ENCODE results near the gene ZC3H10. TPM values are rescaled to one million over a fixed set of nuclear protein-coding genes. Genes with fewer than 3 reads are reported as not detected.
A peak's percentile ranks its signal among the peaks of the same experiment; 100 is the strongest.

The ZC3H10 gene
- total RNA-seq, 6 experiments from 2014 or later, result 1.7 to 5.4 (median 3.2) TPM

DNA sequence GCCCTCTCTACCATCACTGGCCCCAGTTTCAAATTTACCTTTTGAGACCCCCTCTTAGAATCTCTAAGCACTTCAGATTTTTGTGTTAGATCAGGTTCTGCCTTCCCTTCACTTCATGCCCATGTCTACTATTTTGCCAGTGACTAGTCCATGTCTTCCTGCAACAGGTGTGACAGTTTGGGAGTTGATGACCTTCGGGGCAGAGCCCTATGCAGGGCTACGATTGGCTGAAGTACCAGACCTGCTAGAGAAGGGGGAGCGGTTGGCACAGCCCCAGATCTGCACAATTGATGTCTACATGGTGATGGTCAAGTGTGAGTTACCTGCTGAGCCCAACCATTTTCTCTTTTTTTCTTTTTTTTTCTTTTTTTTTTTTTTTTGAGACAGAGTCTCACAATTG, 19.5 kb upstream of the ZC3H10 start:
- intact Hi-C loops (cut with DNase I), result no loop called here
- WGBS (ENCODE audit: insufficient coverage, low coverage, low lambda C conversion rate, missing lambda C conversion rate), result 66% methylated on average over 3 of the region's 3 CpGs
- Histone ChIP-seq H3K27ac (no peak overlapping the region), H3K9me3 (no peaks in the 10 kb centered on the region), H3K4me1 (peaks cover 0 to 7% (median 0%) of the 10 kb centered on the region in 4 donors), H3K27me3 (no peaks in the 10 kb centered on the region), H3K36me3 (peaks cover 0 to 93% (median 45%) of the 10 kb centered on the region in 4 donors), H3K4me3 (no peak overlapping the region)
- DNase-seq, result no peak
- ATAC-seq, result peak in 1 of 4 donors; percentile 23
- no peak for TF ChIP-seq POLR2A (IDR thresholded peaks at IDR 0.05)
- TF ChIP-seq, protein P1, sequence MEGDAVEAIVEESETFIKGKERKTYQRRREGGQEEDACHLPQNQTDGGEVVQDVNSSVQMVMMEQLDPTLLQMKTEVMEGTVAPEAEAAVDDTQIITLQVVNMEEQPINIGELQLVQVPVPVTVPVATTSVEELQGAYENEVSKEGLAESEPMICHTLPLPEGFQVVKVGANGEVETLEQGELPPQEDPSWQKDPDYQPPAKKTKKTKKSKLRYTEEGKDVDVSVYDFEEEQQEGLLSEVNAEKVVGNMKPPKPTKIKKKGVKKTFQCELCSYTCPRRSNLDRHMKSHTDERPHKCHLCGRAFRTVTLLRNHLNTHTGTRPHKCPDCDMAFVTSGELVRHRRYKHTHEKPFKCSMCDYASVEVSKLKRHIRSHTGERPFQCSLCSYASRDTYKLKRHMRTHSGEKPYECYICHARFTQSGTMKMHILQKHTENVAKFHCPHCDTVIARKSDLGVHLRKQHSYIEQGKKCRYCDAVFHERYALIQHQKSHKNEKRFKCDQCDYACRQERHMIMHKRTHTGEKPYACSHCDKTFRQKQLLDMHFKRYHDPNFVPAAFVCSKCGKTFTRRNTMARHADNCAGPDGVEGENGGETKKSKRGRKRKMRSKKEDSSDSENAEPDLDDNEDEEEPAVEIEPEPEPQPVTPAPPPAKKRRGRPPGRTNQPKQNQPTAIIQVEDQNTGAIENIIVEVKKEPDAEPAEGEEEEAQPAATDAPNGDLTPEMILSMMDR (IDR thresholded peaks at IDR 0.05), result no peak

DNA sequence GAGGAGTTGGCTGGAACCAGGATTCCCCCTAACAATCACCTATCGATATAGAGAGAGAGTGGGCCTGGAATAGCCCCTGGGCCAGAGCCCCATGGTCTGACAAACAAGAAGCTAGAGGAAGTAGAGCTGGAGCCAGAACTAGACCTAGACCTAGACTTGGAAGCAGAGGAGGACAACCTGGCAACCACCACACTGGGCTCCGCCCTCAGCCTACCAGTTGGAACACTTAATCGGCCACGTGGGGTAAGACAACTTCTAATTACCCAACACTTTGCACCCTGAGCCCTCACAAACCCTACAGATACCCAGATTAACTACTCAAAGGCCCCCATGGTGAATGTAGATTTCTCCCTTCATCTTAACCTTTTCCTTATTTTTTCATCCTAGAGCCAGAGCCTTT, 18.3 kb upstream of the ZC3H10 start:
- no peak overlapping the region for H3K4me3 ChIP-seq
- 62% methylated on average over 2 of the region's 4 CpGs for WGBS (ENCODE audit: insufficient coverage, low coverage, low lambda C conversion rate, missing lambda C conversion rate)
- H3K27me3 ChIP-seq, result no peaks in the 10 kb centered on the region
- peaks cover 0 to 7% (median 0%) of the 10 kb centered on the region in 4 donors for H3K4me1 ChIP-seq
- intact Hi-C loops (cut with DNase I), result loop anchor here (5.0 to 10.0 kb wide), 2 partner anchors 52 to 55 kb away; partner anchors contain the start of gene RPS26 (in 1 of the 2)
- ATAC-seq, result no peak
- no peak for DNase-seq
- no peak overlapping the region for H3K27ac ChIP-seq
- H3K36me3 ChIP-seq, result peaks cover 0 to 81% (median 39%) of the 10 kb centered on the region in 4 donors
- TF ChIP-seq, protein P1 (IDR thresholded peaks at IDR 0.05), result no peak
- no peak for TF ChIP-seq POLR2A (IDR thresholded peaks at IDR 0.05)
- no peaks in the 10 kb centered on the region for H3K9me3 ChIP-seq

DNA sequence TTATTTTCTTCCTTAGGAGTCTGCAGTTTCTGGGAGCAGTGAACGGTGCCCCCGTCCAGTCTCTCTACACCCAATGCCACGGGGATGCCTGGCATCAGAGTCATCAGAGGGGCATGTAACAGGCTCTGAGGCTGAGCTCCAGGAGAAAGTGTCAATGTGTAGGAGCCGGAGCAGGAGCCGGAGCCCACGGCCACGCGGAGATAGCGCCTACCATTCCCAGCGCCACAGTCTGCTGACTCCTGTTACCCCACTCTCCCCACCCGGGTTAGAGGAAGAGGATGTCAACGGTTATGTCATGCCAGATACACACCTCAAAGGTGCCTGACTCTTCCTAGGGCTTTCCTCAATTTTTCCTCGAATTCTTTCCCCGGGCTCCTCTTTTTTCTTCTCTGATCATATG, 17.0 kb upstream of the ZC3H10 start:
- 88% methylated on average over 12 of the region's 14 CpGs for WGBS (ENCODE audit: insufficient coverage, low coverage, low lambda C conversion rate, missing lambda C conversion rate)
- intact Hi-C loops (cut with DNase I), result loop anchor here (5.0 to 10.0 kb wide), 2 partner anchors 54 to 56 kb away; partner anchors contain the start of gene RPS26 (in 1 of the 2)
- peaks cover 0 to 17% (median 3%) of the 10 kb centered on the region in 4 donors for H3K4me1 ChIP-seq
- H3K27ac ChIP-seq, result no peak overlapping the region
- H3K36me3 ChIP-seq, result peaks cover 0 to 68% (median 31%) of the 10 kb centered on the region in 4 donors
- H3K4me3 ChIP-seq, result no peak overlapping the region
- no peaks in the 10 kb centered on the region for H3K9me3 ChIP-seq
- DNase-seq (no peak), ATAC-seq (no peak)
- no peaks in the 10 kb centered on the region for H3K27me3 ChIP-seq
- TF ChIP-seq POLR2A (IDR thresholded peaks at IDR 0.05), result no peak
- TF ChIP-seq, protein P1 (IDR thresholded peaks at IDR 0.05), result no peak

DNA sequence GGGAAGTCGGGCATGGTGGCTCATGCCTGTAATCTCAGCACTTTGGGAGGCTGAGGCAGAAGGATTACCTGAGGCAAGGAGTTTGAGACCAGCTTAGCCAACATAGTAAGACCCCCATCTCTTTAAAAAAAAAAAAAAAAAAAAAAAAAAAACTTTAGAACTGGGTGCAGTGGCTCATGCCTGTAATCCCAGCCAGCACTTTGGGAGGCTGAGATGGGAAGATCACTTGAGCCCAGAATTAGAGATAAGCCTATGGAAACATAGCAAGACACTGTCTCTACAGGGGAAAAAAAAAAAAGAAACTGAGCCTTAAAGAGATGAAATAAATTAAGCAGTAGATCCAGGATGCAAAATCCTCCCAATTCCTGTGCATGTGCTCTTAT, 15.4 kb upstream of the ZC3H10 start:
- ATAC-seq, result no peak
- WGBS (ENCODE audit: insufficient coverage, low coverage, low lambda C conversion rate, missing lambda C conversion rate), result 57% methylated on average over 1 of the region's 1 CpG
- intact Hi-C loops (cut with DNase I), result loop anchor here (5.0 to 10.0 kb wide), 2 partner anchors 55 to 58 kb away; partner anchors contain the start of gene RPS26 (in 1 of the 2)
- Histone ChIP-seq H3K27ac (no peak overlapping the region), H3K4me1 (peaks cover 0 to 19% (median 4%) of the 10 kb centered on the region in 4 donors), H3K27me3 (no peaks in the 10 kb centered on the region), H3K36me3 (peaks cover 2 to 64% (median 25%) of the 10 kb centered on the region in 4 donors), H3K9me3 (no peaks in the 10 kb centered on the region), H3K4me3 (no peak overlapping the region)
- TF ChIP-seq POLR2A (IDR thresholded peaks at IDR 0.05), result no peak
- TF ChIP-seq, protein P1 (IDR thresholded peaks at IDR 0.05), result no peak
- no peak for DNase-seq
